ENCODE data around the gene SLC25A33. TPM values are rescaled to one million over a fixed set of nuclear protein-coding genes. Genes with fewer than 3 reads are reported as not detected.

Gene SLC25A33
- total and polyA plus RNA-seq, 2 donors (not counting 1 experiment from before 2014, with no cell fraction given), result 2.3 to 5.0 TPM

DNA sequence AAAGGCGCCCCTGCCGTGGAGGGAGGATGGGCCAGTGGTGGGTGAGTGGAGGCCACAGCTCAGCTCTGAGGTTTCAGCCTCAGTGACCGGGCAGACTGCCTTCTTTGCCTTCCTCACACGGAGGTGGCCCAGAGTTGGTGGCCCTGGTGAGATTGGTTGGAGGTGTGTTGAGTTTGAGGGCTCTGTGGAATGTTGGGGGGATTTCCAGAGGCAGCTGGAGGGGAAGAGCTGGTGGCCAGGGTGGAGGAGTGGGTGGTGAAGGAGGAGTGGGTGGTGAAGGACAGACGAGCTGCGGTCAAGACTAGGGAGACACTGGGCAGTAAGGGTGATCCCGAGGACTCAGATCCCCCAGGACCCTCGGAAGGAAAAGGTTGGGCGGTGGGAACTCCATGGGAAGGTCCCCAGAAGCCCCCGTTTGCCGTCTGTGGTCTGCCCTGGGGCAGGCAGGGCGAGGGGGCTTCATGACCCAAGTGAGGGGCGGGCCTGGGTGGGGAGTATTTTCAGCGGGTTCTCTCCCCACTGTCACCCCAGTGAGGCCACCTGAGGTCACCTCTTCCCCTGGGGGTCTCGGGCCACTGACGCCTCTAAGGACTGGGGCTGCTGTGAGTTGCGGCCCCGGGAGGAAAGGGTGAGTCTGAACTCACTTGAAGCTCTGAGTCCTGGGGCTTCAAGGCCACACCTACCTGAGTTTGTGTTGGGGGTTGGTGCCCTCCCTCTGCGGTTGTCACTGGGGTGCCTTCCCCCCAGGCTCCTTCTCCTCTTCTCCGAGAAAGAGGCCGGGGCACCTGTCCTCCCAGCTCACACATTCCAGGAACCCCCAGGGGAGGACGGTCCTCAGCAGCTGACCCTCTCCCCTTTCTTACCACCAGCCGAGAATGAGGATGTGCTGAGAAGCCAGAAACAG lies 89.5 kb downstream of the SLC25A33 start:
- H3K9ac ChIP-seq (ENCODE audit: low read length), result peak overlapping the region; percentile 84
- H3K79me2 ChIP-seq (ENCODE audit: control insufficient read depth, insufficient read depth, low read length), result peaks cover 52% of the 10 kb centered on the region
- H3K9me3 Mint-ChIP-seq (ENCODE audit: insufficient read depth), result no peaks in the 10 kb centered on the region
- H3K9me3 ChIP-seq (ENCODE audit: control extremely low read depth in 1 of 3, control insufficient read depth in 2 of 3, insufficient read depth in 1 of 3, low read length in 2 of 3), result peaks cover 0 to 9% (median 0%) of the 10 kb centered on the region in 3 donors
- H3K27ac ChIP-seq (ENCODE audit: low read length in 2 of 2), result peak overlapping the region; percentile 79 to 88
- intact Hi-C loops (cut with micrococcal nuclease), result loop anchor here (1.0 to 5.0 kb wide), 4 partner anchors 27 to 216 kb away; no protein-coding TSS in a partner anchor
- peak overlapping the region; percentile 86 for H3K4me3 Mint-ChIP-seq
- H3K4me1 Mint-ChIP-seq, result peaks cover 73% of the 10 kb centered on the region
- DNase-seq (peak; percentile 75), ATAC-seq (ENCODE audit: low read depth) (peak; percentile 28)
- peak overlapping the region in 4 of 5 experiments; percentile 51 to 85 (median 75) for H3K4me3 ChIP-seq (ENCODE audit: control extremely low read depth in 1 of 5, extremely low read depth in 1 of 5, insufficient read depth in 1 of 5, low read depth in 2 of 5, low read length in 4 of 5)
- 19% methylated on average over 15 of the region's 23 CpGs for WGBS (ENCODE audit: insufficient coverage)
- peak overlapping the region; percentile 96 for H3K4me2 ChIP-seq (replicated peaks; ENCODE audit: low read depth, low read length, poor library complexity, severe bottlenecking)
- no peak for TF ChIP-seq EZH2 (IDR thresholded peaks at IDR 0.05; ENCODE audit: borderline replicate concordance, insufficient read depth, low read depth, low read length, poor library complexity, severe bottlenecking)
- TF ChIP-seq, protein P1, sequence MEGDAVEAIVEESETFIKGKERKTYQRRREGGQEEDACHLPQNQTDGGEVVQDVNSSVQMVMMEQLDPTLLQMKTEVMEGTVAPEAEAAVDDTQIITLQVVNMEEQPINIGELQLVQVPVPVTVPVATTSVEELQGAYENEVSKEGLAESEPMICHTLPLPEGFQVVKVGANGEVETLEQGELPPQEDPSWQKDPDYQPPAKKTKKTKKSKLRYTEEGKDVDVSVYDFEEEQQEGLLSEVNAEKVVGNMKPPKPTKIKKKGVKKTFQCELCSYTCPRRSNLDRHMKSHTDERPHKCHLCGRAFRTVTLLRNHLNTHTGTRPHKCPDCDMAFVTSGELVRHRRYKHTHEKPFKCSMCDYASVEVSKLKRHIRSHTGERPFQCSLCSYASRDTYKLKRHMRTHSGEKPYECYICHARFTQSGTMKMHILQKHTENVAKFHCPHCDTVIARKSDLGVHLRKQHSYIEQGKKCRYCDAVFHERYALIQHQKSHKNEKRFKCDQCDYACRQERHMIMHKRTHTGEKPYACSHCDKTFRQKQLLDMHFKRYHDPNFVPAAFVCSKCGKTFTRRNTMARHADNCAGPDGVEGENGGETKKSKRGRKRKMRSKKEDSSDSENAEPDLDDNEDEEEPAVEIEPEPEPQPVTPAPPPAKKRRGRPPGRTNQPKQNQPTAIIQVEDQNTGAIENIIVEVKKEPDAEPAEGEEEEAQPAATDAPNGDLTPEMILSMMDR (IDR thresholded peaks at IDR 0.05), result no peak
- no peaks in the 10 kb centered on the region for H4K20me1 ChIP-seq (ENCODE audit: control insufficient read depth, insufficient read depth, low read length, poor library complexity, severe bottlenecking)
- H3K27me3 Mint-ChIP-seq, result no peaks in the 10 kb centered on the region
- H3K27ac Mint-ChIP-seq, result peak overlapping the region; percentile 97
- ChIA-PET POLR2A (interaction anchor here (0.6 to 6.9 kb wide), 10 partner anchors 9 to 221 kb away, joined by 3 to 251 read pairs (median 4); partner anchors contain the start of gene PIK3CD), CTCF (interaction anchor here (1.0 to 8.8 kb wide), 17 partner anchors 8 to 240 kb away, joined by 3 to 231 read pairs (median 22); partner anchors contain the start of gene PIK3CD)
- peaks cover 0 to 7% of the 10 kb centered on the region in 2 experiments for H3K36me3 ChIP-seq (replicated peaks in 1 of 2; ENCODE audit: control extremely low read depth in 1 of 2, control insufficient read depth in 1 of 2, extremely low read depth in 1 of 2, insufficient read depth in 2 of 2, low read length in 1 of 2)
- H3K4me1 ChIP-seq (ENCODE audit: control insufficient read depth in 2 of 2, insufficient read depth in 2 of 2, low read length in 2 of 2), result peaks cover 43 to 77% of the 10 kb centered on the region in 2 donors
- no peaks in the 10 kb centered on the region for H3K27me3 ChIP-seq (replicated peaks in 1 of 4; ENCODE audit: control extremely low read depth in 1 of 4, control insufficient read depth in 3 of 4, insufficient read depth in 4 of 4, low read length in 3 of 4)
- H2AFZ ChIP-seq (ENCODE audit: insufficient read depth, low read depth, low read length, poor library complexity, severe bottlenecking), result peak overlapping the region; percentile 34

All from B cell (primary cell).